SK-N-SH (cell line): ENCODE data around the gene AKAP6.

ENCODE experiments used
- CTCF ChIP-seq: fragments of 200-600 bp; sonication (generic); IDR thresholded peaks from 2 replicates; pipeline ENCODE4 v1.6.1; 2017; ENCODE audit warnings: antibody characterized with exemption, mild to moderate bottlenecking, moderate library complexity
- EP300 ChIP-seq, 2 experiments: IDR thresholded peaks; 2 replicates each; pipeline versions ENCODE4 v1.4.0 to v1.6.1; 2012; ENCODE audit warnings: borderline replicate concordance in 1 of 2, low read depth in 1 of 2, low read length in 1 of 2
- EZH2phosphoT487 ChIP-seq: fragments of 200-600 bp; sonication (generic); IDR thresholded peaks from 2 replicates; pipeline ENCODE4 v1.6.1; 2017; ENCODE audit warnings: low read depth, mixed run types, mild to moderate bottlenecking, antibody characterized with exemption, moderate library complexity, borderline replicate concordance
- FOXM1 ChIP-seq: IDR thresholded peaks from 2 replicates; pipeline ENCODE4 v1.4.0; 2012; ENCODE audit warnings: low read depth, mild to moderate bottlenecking
- GABPA ChIP-seq: IDR thresholded peaks from 2 replicates; pipeline ENCODE4 v1.4.0; 2012; ENCODE audit warnings: low read depth, mild to moderate bottlenecking
- MEF2A ChIP-seq: IDR thresholded peaks from 2 replicates; pipeline ENCODE4 v1.4.0; 2012; ENCODE audit warnings: low read depth, borderline replicate concordance
- POLR2AphosphoS5 ChIP-seq: IDR thresholded peaks from 2 replicates; pipeline ENCODE4 v1.6.1; 2012; ENCODE audit warnings: low read depth, low read length
- RCOR1 ChIP-seq: fragments of 150-350 bp; IDR thresholded peaks from 2 replicates; pipeline ENCODE4 v1.6.1; 2017; ENCODE audit warnings: antibody characterized with exemption, low read length
- USF1 ChIP-seq: IDR thresholded peaks from 2 replicates; pipeline ENCODE4 v1.4.0; 2012; ENCODE audit warnings: low read depth, borderline replicate concordance
- TF ChIP-seq, protein P1 (sequence below): IDR thresholded peaks from 2 replicates; pipeline ENCODE4; 2012
- TF ChIP-seq, protein P2 (sequence below): IDR thresholded peaks from 2 replicates; pipeline ENCODE4 v1.6.1; 2012; ENCODE audit warnings: mild to moderate bottlenecking, low read depth, low read length, moderate library complexity

- TF ChIP-seq CTCF (no peak), USF1 (no peak), FOXM1 (no peak), EP300 (IDR thresholded peaks at IDR 0.05; ENCODE audit: borderline replicate concordance in 1 of 2, low read depth in 1 of 2, low read length in 1 of 2) (no peak), MEF2A (no peak), POLR2AphosphoS5 (no peak), GABPA (no peak), RCOR1 (no peak), EZH2phosphoT487 (no peak)
- TF ChIP-seq, protein P1, sequence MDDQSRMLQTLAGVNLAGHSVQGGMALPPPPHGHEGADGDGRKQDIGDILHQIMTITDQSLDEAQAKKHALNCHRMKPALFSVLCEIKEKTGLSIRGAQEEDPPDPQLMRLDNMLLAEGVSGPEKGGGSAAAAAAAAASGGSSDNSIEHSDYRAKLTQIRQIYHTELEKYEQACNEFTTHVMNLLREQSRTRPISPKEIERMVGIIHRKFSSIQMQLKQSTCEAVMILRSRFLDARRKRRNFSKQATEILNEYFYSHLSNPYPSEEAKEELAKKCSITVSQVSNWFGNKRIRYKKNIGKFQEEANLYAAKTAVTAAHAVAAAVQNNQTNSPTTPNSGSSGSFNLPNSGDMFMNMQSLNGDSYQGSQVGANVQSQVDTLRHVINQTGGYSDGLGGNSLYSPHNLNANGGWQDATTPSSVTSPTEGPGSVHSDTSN: no peak
- TF ChIP-seq, protein P2, sequence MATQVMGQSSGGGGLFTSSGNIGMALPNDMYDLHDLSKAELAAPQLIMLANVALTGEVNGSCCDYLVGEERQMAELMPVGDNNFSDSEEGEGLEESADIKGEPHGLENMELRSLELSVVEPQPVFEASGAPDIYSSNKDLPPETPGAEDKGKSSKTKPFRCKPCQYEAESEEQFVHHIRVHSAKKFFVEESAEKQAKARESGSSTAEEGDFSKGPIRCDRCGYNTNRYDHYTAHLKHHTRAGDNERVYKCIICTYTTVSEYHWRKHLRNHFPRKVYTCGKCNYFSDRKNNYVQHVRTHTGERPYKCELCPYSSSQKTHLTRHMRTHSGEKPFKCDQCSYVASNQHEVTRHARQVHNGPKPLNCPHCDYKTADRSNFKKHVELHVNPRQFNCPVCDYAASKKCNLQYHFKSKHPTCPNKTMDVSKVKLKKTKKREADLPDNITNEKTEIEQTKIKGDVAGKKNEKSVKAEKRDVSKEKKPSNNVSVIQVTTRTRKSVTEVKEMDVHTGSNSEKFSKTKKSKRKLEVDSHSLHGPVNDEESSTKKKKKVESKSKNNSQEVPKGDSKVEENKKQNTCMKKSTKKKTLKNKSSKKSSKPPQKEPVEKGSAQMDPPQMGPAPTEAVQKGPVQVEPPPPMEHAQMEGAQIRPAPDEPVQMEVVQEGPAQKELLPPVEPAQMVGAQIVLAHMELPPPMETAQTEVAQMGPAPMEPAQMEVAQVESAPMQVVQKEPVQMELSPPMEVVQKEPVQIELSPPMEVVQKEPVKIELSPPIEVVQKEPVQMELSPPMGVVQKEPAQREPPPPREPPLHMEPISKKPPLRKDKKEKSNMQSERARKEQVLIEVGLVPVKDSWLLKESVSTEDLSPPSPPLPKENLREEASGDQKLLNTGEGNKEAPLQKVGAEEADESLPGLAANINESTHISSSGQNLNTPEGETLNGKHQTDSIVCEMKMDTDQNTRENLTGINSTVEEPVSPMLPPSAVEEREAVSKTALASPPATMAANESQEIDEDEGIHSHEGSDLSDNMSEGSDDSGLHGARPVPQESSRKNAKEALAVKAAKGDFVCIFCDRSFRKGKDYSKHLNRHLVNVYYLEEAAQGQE: no peak
Measured at GRCh38 chr14:32471181-32471580, 142.1 kb downstream of the AKAP6 start.
